ENCODE measurements around the gene PPP2R5C. TPM values are rescaled to one million over a fixed set of nuclear protein-coding genes. Genes with fewer than 3 reads are reported as not detected.

The PPP2R5C gene
- total RNA-seq, 1 donor, result 114 TPM

- no peak for DNase-seq (ENCODE audit: low read depth)
- no peak overlapping the region for H3K4me3 ChIP-seq (ENCODE audit: low read depth, low read length)
- TF ChIP-seq, protein P1, sequence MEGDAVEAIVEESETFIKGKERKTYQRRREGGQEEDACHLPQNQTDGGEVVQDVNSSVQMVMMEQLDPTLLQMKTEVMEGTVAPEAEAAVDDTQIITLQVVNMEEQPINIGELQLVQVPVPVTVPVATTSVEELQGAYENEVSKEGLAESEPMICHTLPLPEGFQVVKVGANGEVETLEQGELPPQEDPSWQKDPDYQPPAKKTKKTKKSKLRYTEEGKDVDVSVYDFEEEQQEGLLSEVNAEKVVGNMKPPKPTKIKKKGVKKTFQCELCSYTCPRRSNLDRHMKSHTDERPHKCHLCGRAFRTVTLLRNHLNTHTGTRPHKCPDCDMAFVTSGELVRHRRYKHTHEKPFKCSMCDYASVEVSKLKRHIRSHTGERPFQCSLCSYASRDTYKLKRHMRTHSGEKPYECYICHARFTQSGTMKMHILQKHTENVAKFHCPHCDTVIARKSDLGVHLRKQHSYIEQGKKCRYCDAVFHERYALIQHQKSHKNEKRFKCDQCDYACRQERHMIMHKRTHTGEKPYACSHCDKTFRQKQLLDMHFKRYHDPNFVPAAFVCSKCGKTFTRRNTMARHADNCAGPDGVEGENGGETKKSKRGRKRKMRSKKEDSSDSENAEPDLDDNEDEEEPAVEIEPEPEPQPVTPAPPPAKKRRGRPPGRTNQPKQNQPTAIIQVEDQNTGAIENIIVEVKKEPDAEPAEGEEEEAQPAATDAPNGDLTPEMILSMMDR (IDR thresholded peaks at IDR 0.05; ENCODE audit: insufficient read depth, low read depth, low read length), result no peak
These were observed 188.6 kb downstream of the PPP2R5C start for GRCh38 chr14:101950100-101950499.

- H3K4me3 ChIP-seq (ENCODE audit: low read depth, low read length), result no peak overlapping the region
- DNase-seq (ENCODE audit: low read depth), result no peak
- TF ChIP-seq, protein P1 (IDR thresholded peaks at IDR 0.05; ENCODE audit: insufficient read depth, low read depth, low read length), result no peak
These were observed 189.2 kb downstream of the PPP2R5C start for GRCh38 chr14:101950516-101951215.

GRCh38 chr14:101953151-101953550 is 191.6 kb downstream of the PPP2R5C start:
- DNase-seq (ENCODE audit: low read depth), result no peak
- no peak overlapping the region for H3K4me3 ChIP-seq (ENCODE audit: low read depth, low read length)
- TF ChIP-seq, protein P1 (IDR thresholded peaks at IDR 0.05; ENCODE audit: insufficient read depth, low read depth, low read length), result no peak

DNA sequence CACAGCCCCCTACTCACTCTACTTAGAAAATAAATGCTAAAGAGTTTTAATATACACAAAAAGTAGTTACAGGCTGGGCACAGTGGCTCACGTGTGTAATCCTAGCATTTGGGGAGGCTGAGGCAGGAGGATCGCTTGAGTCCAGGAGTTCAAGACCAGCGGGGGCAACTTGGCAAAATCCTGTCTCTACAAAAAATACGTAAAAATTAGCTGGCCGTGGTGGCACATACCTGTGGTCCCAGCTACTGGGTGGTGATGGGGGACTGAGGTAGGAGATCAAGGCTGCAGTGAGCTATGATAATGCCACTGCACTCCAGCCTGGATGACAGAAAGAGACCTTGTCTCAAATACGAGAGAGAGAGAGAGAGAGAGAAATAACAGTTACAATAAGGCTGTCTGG is 193.0 kb downstream of the PPP2R5C start:
- TF ChIP-seq, protein P1 (IDR thresholded peaks at IDR 0.05; ENCODE audit: insufficient read depth, low read depth, low read length), result no peak
- H3K4me3 ChIP-seq (ENCODE audit: low read depth, low read length), result no peak overlapping the region
- no peak for DNase-seq (ENCODE audit: low read depth)

DNA sequence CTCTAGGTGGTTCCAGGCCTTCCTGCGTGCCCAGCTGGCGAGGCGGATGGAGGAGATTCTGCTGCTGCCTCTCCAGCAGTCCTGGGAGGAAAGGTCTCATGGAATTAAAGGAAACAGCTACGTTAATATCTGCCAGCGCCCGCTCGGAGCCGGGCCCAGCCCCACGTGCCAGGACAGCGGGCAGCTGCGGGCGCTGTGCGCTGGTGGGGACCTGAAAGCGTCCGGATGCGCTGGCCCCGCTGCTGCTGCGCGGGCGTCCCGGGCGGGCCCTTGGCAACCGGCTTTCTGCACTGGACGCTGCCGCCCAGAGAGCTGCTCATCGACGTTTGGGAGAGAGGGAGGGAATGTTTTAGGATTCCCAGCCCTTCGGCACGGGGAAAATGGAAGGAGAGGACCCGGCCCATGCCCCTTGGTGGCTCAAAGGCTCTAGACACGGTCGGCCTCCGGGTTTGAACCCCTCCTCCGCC is 194.2 kb downstream of the PPP2R5C start:
- no peak for DNase-seq (ENCODE audit: low read depth)
- TF ChIP-seq, protein P1 (IDR thresholded peaks at IDR 0.05; ENCODE audit: insufficient read depth, low read depth, low read length), result no peak
- H3K4me3 ChIP-seq (ENCODE audit: low read depth, low read length), result no peak overlapping the region

DNA sequence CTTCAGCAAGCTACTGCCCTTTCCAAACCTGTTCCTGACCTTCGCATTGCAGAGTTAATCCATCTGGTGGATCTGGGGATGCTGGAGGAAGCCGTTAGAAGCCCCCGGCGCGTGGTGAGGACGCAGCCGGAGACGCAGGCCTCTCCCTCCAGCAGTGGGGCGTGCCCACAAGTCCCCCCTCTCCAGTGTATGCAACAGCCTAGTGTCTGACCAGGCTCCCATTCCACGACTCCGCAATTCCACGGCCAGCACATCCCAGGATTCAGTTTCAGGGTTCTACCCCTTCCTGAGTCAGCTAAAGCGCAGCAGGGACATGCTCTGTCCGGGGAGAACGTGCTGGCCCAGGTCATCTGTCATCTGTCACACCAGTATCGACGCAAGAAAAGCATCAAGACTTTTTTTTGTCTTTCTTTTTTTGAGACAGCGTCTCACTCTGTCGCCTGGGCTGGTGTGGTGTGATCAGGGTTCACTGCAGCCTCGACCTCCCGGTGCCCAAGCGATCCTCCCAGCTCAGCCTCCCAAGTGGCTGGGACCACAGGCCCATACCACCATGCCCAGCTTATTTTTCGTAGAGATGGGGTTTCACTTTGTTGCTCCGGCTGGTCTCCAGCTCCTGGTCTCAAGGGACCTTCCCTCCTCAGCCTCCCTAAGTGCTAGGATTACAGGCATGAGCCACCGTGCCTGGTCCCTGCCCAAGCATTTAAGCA is 194.8 kb downstream of the PPP2R5C start:
- H3K4me3 ChIP-seq (ENCODE audit: low read depth, low read length), result no peak overlapping the region
- TF ChIP-seq, protein P1 (IDR thresholded peaks at IDR 0.05; ENCODE audit: insufficient read depth, low read depth, low read length), result no peak
- no peak for DNase-seq (ENCODE audit: low read depth)
